Posterior vena cava (tissue), 2 donors: ENCODE data around the gene RUNX1. TPM values are rescaled to one million over a fixed set of nuclear protein-coding genes. Genes with fewer than 3 reads are reported as not detected.

Experiments
- DNase-seq: peaks from one replicate; pipeline ENCODE4 v3.0.0-alpha.2; 2020; ENCODE audit warnings: low spot score
- intact Hi-C, 2 donors: fragments of 100-400 bp; cut with DNase I; formaldehyde crosslinking; loops; one replicate each; pipeline versions ENCODE4 v1.14.1 to v1.14.2; 2022 to 2023
- total RNA-seq, 2 donors: library from RNA; stranded (reverse); fragmentation: NEBNext Ultra II Directional; extraction: Animal tissue kit (Norgen Biotek cat#: 25700); gene quantifications; one replicate each; pipeline ENCODE4 v1.2.1, GENCODE V29; 2021
- donor health status: DM: yes; HTN: yes; CAD: no.
- donor health status: DM: yes; HTN: yes; CAD: no.

The RUNX1 gene
- total RNA-seq, 2 donors from 2014 or later, result 39.6 to 59.3 TPM

GRCh38 chr21:34923626-34924025, 125.5 kb downstream of the RUNX1 start:
- intact Hi-C loops, result no loop called here
- no peak for DNase-seq

DNA sequence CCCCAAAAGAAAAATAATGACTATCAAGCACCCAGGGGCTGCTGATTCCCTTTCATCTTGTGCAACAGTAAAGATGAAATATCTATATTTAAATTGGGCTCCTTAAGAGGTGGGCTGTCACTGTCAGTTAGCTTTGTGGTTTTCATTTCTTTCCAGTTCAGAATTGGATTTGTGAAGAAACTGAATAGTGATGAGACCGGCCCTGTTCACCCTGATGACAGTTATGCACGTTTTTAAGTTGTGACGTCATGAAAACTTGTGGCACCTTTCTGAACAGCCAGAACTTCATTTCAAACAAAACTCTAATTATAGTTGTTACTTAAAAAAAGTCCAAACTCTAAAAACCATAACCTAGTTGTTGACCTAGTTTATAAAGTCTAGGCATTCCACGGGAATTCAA, 125.9 kb downstream of the RUNX1 start:
- intact Hi-C loops, result no loop called here
- DNase-seq, result no peak

DNA sequence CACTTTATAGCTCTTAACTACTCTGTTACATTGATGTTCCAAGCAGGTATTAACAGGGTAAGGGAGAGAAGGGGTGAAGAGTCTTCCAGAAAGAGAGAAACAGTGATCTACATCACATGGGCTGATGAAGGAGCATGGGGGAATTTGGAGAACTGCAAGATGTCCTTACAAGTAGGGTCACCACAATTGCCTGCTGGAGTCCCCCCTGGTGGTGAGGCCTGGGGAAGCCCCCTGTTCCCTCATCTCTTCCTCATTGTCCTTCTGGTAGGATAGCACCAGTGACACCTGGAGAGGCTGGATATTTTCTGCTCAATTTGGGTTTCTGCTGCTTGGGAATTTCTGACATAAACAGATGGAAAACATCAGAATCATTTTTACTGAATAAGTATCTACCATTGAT, 126.6 kb downstream of the RUNX1 start:
- intact Hi-C loops, result no loop called here
- DNase-seq, result no peak

DNA sequence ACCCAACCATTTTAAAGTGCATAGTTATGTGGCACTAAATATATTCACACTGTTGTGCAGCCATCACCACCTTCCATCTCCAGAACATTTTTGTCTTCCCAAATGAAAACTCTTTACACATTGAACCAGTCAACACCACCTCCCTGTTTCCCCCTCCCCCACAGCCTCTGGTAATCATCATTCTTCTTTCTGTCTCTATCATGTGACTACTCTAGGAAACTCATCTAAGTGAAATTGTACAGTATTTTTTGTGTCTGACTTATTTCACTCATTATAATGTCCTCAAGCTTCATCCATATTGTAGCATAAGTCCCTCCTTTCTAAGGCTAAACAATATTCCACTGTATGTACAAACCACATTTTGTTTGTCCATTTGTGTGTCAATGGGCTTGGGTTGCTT, 128.0 kb downstream of the RUNX1 start:
- intact Hi-C loops, result no loop called here
- DNase-seq, result no peak

- intact Hi-C loops, result no loop called here
- no peak for DNase-seq
Observed at GRCh38 chr21:34919406-34919805, 129.7 kb downstream of the RUNX1 start.

GRCh38 chr21:34916446-34916845, 132.7 kb downstream of the RUNX1 start:
- intact Hi-C loops, result no loop called here
- DNase-seq, result no peak

GRCh38 chr21:34915364-34915841, 133.7 kb downstream of the RUNX1 start:
- DNase-seq, result no peak

GRCh38 chr21:34914239-34914638, 134.9 kb downstream of the RUNX1 start:
- DNase-seq, result no peak
- intact Hi-C loops, result no loop called here

More at GRCh38 chr21:34915364-34915841, 133.7 kb downstream of the RUNX1 start:
- intact Hi-C loops, result no loop called here

GRCh38 chr21:34913811-34914210, 135.3 kb downstream of the RUNX1 start:
- intact Hi-C loops, result no loop called here
- DNase-seq, result no peak

DNA sequence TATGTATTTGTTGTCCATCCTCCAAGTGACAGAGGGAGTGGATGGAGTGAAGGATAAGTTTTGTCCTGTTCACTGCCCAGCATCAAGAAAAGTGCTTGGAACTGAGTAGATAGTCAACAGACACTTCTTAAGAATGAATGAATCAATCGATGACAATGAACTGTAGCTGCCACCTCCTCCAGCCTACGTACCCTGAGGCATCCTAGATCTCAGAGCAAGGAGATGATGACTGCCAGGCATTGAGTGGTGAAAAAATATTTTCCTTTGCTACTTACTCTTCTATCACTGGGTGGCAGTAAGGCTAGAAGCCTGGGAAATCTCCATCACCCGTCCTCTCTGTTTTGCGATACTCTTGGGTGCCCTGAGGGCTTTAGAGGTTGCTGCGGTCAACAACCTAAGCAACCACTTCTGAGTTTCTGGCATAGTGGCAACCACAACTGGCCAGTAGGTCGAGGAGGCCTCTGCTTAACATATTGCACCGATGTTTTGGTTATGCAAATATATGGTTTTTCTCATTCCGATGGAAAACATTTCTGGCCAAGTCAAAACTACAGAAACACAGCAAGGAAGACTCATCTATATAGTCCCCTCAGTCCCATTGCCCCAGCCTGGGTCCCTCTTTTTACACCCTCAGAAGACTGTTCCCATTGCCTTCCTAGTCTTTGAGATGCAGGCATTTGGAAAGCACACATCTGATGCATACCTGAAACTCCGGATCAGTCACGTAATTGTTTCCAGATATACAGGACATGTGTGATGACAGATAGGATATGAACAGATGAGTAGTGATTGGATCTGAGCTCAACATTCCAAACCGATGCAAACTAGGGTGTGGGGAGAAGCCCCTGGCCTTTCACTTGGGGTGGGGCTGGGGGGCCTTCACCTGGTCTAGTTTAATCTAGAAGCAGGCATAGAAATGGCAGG, 136.8 kb downstream of the RUNX1 start:
- no peak for DNase-seq
- intact Hi-C loops, result no loop called here

- intact Hi-C loops, result no loop called here
- DNase-seq, result no peak
Observed at GRCh38 chr21:34911360-34911759, 137.7 kb downstream of the RUNX1 start.

DNA sequence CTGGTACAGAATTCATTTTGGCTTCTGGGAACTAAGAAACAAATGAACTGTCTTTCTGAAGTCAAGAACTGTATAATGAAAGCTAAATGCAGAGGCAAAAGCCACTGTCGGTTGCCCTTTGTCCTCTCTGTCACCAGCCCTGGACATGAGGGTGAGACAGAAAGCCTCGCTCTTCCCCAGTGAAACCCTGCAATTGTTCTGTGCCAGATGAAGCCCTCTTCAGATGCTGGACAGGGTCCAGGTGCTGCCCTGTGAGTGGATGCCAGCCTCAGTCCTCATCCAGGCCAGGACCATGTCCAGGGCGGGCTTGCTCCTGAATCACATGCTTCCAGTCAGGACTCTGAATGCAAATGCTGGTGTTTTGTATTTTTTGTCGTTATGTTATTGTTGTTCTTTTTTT, 138.7 kb downstream of the RUNX1 start:
- no peak for DNase-seq
- intact Hi-C loops, result no loop called here

DNA sequence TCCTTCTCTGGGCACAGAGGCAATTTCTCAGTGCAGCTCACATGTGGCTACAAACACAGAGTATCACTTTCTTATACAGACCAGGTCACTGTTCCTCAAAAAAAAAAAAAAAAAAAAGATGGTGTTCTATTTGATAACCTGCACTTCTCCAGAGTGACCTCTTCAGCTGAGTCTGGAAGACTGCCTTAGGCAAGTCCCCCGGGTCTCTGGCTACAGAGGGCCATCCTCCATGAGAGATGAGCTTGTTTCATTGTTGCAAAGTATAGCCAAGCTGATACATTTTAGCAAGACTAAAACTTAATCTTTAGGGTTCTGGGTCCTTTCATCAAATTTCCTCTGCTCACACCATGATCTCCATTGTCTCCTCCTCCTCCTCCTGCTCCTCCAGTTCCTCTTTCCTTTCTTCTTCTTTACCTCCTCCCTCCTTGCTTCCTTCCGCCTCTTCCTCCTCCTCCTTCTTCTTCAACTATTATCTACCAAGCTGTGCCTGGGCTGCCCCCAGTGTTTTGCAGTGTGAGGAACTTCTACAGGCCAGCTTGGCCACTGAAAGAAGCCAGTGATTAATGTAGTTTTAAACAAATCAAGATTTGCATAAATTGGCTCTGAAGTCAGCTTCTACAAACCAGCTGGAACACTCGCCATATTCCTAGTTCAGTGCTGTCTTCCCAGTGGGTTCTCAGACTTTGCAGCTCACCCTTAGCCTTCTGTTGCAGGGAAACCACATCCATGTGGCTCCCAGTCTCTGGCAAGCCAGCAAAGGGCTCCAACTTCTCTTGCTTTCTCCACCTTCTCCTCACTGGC, 139.4 kb downstream of the RUNX1 start:
- intact Hi-C loops, result no loop called here
- DNase-seq, result no peak

DNA sequence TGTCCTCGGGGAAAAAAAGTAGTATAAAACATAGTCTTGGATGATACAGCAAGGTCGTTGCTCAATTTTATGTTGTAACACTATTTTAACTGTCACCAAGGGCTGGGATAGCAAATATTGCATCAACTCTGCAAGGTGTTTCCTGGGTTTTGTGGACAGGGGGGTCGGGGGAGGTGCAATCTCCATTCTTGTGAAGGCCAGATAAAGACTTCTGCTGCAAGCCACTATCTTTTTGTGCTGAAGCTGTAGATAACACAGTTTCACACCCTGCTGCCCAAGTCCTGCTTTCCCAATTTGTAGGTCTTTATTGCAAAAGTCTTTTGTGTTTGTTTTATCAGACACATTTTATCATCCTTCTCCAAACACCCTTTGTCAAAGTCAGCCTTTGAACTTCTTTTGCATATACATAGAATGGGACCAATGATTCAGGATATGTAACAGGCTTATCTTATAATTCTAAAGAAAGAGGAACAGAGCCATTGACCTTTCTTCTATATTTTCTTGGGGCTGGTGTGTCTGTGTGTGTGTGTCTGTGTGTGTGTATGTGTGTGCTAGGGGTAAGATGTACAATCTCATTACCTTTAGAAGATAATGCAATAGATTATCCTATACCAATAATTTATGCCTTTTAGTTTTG, 140.6 kb downstream of the RUNX1 start:
- intact Hi-C loops, result no loop called here
- no peak for DNase-seq

DNA sequence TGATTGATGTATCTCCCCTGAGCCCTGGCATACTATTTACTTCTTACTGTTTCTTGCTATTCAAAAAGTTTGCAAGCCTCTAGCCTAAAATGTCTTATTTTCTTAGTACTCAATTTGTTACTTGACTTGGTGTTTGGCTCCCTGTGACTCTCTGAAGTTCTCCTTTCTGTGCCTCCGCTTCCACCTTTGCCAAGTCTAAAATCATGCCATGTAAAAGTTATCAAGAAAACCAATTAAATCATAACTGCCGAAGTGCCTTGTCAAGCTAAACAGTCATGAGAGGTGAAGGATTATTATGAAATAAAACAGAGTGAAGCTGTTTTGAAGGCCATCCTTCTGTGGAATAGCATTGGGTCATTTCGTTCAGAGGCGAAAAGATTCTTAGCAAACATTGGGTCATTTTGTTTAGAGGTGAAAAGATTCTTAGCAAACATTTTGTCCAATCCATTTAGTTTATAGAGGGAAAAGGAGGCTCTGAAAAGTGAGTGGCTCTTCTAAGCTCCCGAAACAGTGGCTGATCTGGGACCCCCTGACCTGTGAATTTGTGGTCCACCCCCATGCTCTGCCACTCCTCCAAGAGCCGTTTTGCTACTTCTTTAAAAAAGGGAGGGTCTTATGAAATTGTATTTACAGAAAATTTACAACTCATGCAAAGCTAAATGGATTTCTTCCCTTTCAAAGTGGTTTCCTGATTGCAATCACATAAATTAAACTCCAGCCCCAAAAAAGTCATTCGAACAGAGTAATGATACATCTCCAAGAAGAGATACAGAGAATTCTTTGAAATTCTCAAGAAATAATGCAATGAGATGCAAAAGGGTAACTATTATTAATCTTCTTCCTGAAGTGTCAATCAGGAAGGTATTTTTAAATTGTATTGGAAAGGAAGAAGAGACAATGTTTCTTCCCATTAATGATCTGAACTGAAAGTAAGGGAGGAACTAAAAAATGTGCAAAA, 141.4 kb downstream of the RUNX1 start:
- intact Hi-C loops, result no loop called here
- DNase-seq, result no peak

DNA sequence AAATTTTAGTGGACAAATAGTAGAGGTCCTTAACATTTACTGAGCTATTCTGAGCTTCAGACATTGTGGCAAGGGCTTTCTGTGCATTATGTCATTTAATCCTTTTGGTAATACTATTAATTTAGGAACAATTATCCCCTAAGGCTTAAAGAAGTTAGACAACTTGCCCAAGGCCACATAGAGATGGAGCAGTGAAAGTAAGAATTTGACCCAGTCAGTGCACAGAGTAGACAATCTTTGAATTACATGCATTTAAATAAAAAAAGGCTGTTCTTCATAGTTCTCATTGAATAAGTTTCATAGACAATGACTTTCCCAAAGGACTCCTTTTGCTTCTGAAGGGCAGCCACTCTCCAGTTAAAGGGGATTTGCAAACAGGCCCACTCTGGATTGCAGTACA, 142.7 kb downstream of the RUNX1 start:
- intact Hi-C loops, result no loop called here
- DNase-seq, result no peak

DNA sequence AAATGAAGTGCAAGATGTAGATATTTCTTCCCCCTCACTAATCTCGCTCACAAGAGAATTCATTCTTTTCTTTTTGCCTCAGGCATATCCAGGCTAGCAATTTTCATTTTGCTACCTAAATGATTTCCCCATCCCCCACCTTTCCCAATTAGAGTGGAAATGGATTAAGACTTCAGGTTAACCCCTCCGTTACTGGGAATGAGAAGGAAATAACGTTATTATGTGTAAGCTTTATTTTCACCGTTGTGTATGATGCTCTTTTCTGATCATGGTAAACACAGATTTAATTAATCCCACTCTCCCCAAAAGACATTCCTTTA, 143.9 kb downstream of the RUNX1 start:
- no peak for DNase-seq
- intact Hi-C loops, result no loop called here

- DNase-seq, result no peak
- intact Hi-C loops, result no loop called here
Observed at GRCh38 chr21:34904526-34905217, 144.4 kb downstream of the RUNX1 start.
